HepG2 (cell line): ENCODE measurements around the gene RHBDD1. TPM values are rescaled to one million over a fixed set of nuclear protein-coding genes. Genes with fewer than 3 reads are reported as not detected.

Source experiments
- ARHGAP35 ChIP-seq: sonication (generic); formaldehyde crosslinking; IDR thresholded peaks from 2 replicates; pipeline ENCODE4 v1.9.0; 2022; ENCODE audit warnings: mild to moderate bottlenecking, inconsistent platforms, moderate library complexity, missing genetic modification reagents, borderline replicate concordance
- ELF4 ChIP-seq: sonication (generic); formaldehyde crosslinking; IDR thresholded peaks from 2 replicates; pipeline ENCODE4 v1.5.0; 2020; ENCODE audit warnings: missing genetic modification reagents, mild to moderate bottlenecking, moderate library complexity, borderline replicate concordance
- GATA4 ChIP-seq: sonication (generic); IDR thresholded peaks from 2 replicates; pipeline ENCODE4 v1.6.1; 2016; ENCODE audit warnings: antibody characterized with exemption, low read depth, borderline replicate concordance
- GATAD2A ChIP-seq: IDR thresholded peaks from 2 replicates; pipeline ENCODE4 v1.6.1; 2016
- GLMP ChIP-seq: sonication (generic); formaldehyde crosslinking; IDR thresholded peaks from 2 replicates; pipeline ENCODE4 v1.9.0; 2021; ENCODE audit warnings: missing genetic modification reagents, mild to moderate bottlenecking, borderline replicate concordance
- KDM5B ChIP-seq: sonication (generic); formaldehyde crosslinking; IDR thresholded peaks from 2 replicates; pipeline ENCODE4 v1.4.0; 2020; ENCODE audit warnings: missing genetic modification reagents, mild to moderate bottlenecking, borderline replicate concordance
- MBD4 ChIP-seq: IDR thresholded peaks from 2 replicates; pipeline ENCODE4 v1.6.1; 2012; ENCODE audit warnings: low read length, inconsistent platforms, borderline replicate concordance
- MED13 ChIP-seq: sonication (generic); formaldehyde crosslinking; IDR thresholded peaks from 2 replicates; pipeline ENCODE4 v1.5.0; 2020; ENCODE audit warnings: missing genetic modification reagents
- RBM39 ChIP-seq: fragments of 200-400 bp; formaldehyde crosslinking; IDR thresholded peaks from one replicate; pipeline ENCODE4 v1.6.1; 2018; ENCODE audit warnings: antibody characterized with exemption, mild to moderate bottlenecking, low read depth, low read length; ENCODE audit not compliant: poor library complexity, severe bottlenecking
- RFX1 ChIP-seq: fragments of 450-650 bp; IDR thresholded peaks from 2 replicates; pipeline ENCODE4 v1.6.1; 2017
- TARDBP ChIP-seq: sonication (generic); formaldehyde crosslinking; IDR thresholded peaks from 2 replicates; pipeline ENCODE4 v1.8.0; 2022; ENCODE audit warnings: mild to moderate bottlenecking, missing genetic modification reagents
- ZBTB38 ChIP-seq: sonication (generic); formaldehyde crosslinking; IDR thresholded peaks from 2 replicates; pipeline ENCODE4 v1.5.1; 2020; ENCODE audit warnings: mild to moderate bottlenecking, missing genetic modification reagents
- ZBTB42 ChIP-seq: sonication (generic); formaldehyde crosslinking; IDR thresholded peaks from 2 replicates; pipeline ENCODE4 v1.5.0; 2020; ENCODE audit warnings: mild to moderate bottlenecking, missing genetic modification reagents
- ZFP62 ChIP-seq: sonication (generic); formaldehyde crosslinking; IDR thresholded peaks from 2 replicates; pipeline ENCODE4 v1.4.0; 2020; ENCODE audit warnings: missing genetic modification reagents
- ZFX ChIP-seq: sonication (generic); formaldehyde crosslinking; IDR thresholded peaks from 2 replicates; pipeline ENCODE4 v1.4.0; 2020; ENCODE audit warnings: mild to moderate bottlenecking, low read depth, missing genetic modification reagents, moderate library complexity
- ZMAT3 ChIP-seq: sonication (generic); formaldehyde crosslinking; conservative IDR thresholded peaks from 2 replicates; pipeline ENCODE4 v1.7.0; 2021; ENCODE audit warnings: missing genetic modification reagents
- ZNF235 ChIP-seq: sonication (generic); formaldehyde crosslinking; IDR thresholded peaks from 2 replicates; pipeline ENCODE4 v1.8.1; 2023; ENCODE audit warnings: mild to moderate bottlenecking, missing genetic modification reagents, borderline replicate concordance
- ZNF552 ChIP-seq: sonication (generic); formaldehyde crosslinking; IDR thresholded peaks from 2 replicates; pipeline ENCODE4 v1.9.0; 2022; ENCODE audit warnings: missing genetic modification reagents, mild to moderate bottlenecking, borderline replicate concordance
- ZNF564 ChIP-seq: sonication (generic); formaldehyde crosslinking; IDR thresholded peaks from 2 replicates; pipeline ENCODE4 v1.8.1; 2023; ENCODE audit warnings: mild to moderate bottlenecking, missing genetic modification reagents
- ZNF569 ChIP-seq: sonication (generic); formaldehyde crosslinking; IDR thresholded peaks from 2 replicates; pipeline ENCODE4 v1.5.0; 2020; ENCODE audit warnings: mild to moderate bottlenecking, missing genetic modification reagents, moderate library complexity, borderline replicate concordance
- ZNF644 ChIP-seq: IDR thresholded peaks from 2 replicates; pipeline ENCODE4 v1.6.1; 2016; ENCODE audit warnings: low read depth
- ZNF747 ChIP-seq: sonication (generic); formaldehyde crosslinking; IDR thresholded peaks from 2 replicates; pipeline ENCODE4 v1.8.1; 2023; ENCODE audit warnings: missing genetic modification reagents, mild to moderate bottlenecking, borderline replicate concordance
- ZNF780A ChIP-seq: sonication (generic); formaldehyde crosslinking; IDR thresholded peaks from 2 replicates; pipeline ENCODE4 v1.8.0; 2022; ENCODE audit warnings: mild to moderate bottlenecking, missing genetic modification reagents, moderate library complexity
- ZNF841 ChIP-seq: sonication (generic); formaldehyde crosslinking; IDR thresholded peaks from 2 replicates; pipeline ENCODE4 v1.8.1; 2023; ENCODE audit warnings: missing genetic modification reagents, borderline replicate concordance
- ZSCAN9 ChIP-seq: IDR thresholded peaks from 2 replicates; pipeline ENCODE4 v1.6.1; 2016; ENCODE audit warnings: borderline replicate concordance
- polyA plus RNA-seq, 8 experiments: library from polyadenylated mRNA; depleted of rRNA in 3 of 8; stranded (reverse) in 7 of 8; unstranded in 1 of 8; fragments of >200 nt; fragmentation: Illumina TruSeq in 4 of 8; extraction: Trizol in 4 of 8; gene quantifications; 2 replicates each; pipeline versions ENCODE4 v1.2.1 to v1.2.3, GENCODE V29; 2011 to 2016; ENCODE audit warnings: low read depth in 4 of 8, missing spikeins in 1 of 8, mixed read lengths in 1 of 8; ENCODE audit not compliant: insufficient read depth in 1 of 8
- total RNA-seq, 5 experiments: library from RNA; depleted of rRNA; stranded (reverse); fragments of >200 nt; fragmentation: Illumina TruSeq; extraction: Trizol; gene quantifications; 2 replicates each; pipeline ENCODE4 v1.2.3, GENCODE V29; 2016; ENCODE audit warnings: low read depth in 1 of 5
- TF ChIP-seq, protein P1 (sequence below): sonication (generic); formaldehyde crosslinking; IDR thresholded peaks from 2 replicates; pipeline ENCODE4 v1.5.1; 2020; ENCODE audit warnings: mild to moderate bottlenecking, moderate library complexity, missing genetic modification reagents
- TF ChIP-seq, protein P2 (sequence below): sonication (generic); formaldehyde crosslinking; IDR thresholded peaks from 2 replicates; pipeline ENCODE4 v1.9.0; 2021; ENCODE audit warnings: missing genetic modification reagents, borderline replicate concordance

Gene RHBDD1
- total and polyA plus RNA-seq, 2 of the 13 experiments (the other 11 are each of a cell fraction or from before 2014, with no cell fraction given): 8.2 to 9.5 TPM

GRCh38 chr2:226798422-226799210 lies 37.2 kb upstream of the RHBDD1 start (continued):
- TF ChIP-seq, protein P1, sequence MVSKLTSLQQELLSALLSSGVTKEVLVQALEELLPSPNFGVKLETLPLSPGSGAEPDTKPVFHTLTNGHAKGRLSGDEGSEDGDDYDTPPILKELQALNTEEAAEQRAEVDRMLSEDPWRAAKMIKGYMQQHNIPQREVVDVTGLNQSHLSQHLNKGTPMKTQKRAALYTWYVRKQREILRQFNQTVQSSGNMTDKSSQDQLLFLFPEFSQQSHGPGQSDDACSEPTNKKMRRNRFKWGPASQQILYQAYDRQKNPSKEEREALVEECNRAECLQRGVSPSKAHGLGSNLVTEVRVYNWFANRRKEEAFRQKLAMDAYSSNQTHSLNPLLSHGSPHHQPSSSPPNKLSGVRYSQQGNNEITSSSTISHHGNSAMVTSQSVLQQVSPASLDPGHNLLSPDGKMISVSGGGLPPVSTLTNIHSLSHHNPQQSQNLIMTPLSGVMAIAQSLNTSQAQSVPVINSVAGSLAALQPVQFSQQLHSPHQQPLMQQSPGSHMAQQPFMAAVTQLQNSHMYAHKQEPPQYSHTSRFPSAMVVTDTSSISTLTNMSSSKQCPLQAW (CRISPR knock-in tag): no peak
- TF ChIP-seq ZFX (CRISPR knock-in tag) (no peak), KDM5B (CRISPR knock-in tag) (no peak), ZMAT3 (CRISPR knock-in tag) (no peak), MBD4 (no peak), ARHGAP35 (CRISPR knock-in tag) (peak; percentile 68; the same call in 1 of the 2 replicates), ZNF747 (no peak; the same call in 1 of the 2 replicates), RFX1 (no peak), GATAD2A (CRISPR knock-in tag) (no peak), GATA4 (no peak), ZBTB42 (CRISPR knock-in tag) (no peak), GLMP (no peak), MED13 (CRISPR knock-in tag) (no peak), ZNF552 (CRISPR knock-in tag) (no peak), ZBTB38 (CRISPR knock-in tag) (peak; percentile 87), ZNF569 (no peak), ZNF564 (CRISPR knock-in tag) (peak; percentile 28; the same call in 1 of the 2 replicates), ZNF780A (CRISPR knock-in tag) (no peak), ZSCAN9 (no peak), ELF4 (no peak), ZFP62 (no peak), ZNF644 (CRISPR knock-in tag) (no peak), ZNF841 (CRISPR knock-in tag) (no peak), TARDBP (CRISPR knock-in tag) (no peak), ZNF235 (CRISPR knock-in tag) (no peak), RBM39 (no peak)
- TF ChIP-seq, protein P2, sequence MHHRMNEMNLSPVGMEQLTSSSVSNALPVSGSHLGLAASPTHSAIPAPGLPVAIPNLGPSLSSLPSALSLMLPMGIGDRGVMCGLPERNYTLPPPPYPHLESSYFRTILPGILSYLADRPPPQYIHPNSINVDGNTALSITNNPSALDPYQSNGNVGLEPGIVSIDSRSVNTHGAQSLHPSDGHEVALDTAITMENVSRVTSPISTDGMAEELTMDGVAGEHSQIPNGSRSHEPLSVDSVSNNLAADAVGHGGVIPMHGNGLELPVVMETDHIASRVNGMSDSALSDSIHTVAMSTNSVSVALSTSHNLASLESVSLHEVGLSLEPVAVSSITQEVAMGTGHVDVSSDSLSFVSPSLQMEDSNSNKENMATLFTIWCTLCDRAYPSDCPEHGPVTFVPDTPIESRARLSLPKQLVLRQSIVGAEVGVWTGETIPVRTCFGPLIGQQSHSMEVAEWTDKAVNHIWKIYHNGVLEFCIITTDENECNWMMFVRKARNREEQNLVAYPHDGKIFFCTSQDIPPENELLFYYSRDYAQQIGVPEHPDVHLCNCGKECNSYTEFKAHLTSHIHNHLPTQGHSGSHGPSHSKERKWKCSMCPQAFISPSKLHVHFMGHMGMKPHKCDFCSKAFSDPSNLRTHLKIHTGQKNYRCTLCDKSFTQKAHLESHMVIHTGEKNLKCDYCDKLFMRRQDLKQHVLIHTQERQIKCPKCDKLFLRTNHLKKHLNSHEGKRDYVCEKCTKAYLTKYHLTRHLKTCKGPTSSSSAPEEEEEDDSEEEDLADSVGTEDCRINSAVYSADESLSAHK (CRISPR knock-in tag): no peak
